ENCODE results near the gene LINC00237.

The LINC00237 gene

GRCh38 chr20:21141825-21142224 is 35.7 kb upstream of the LINC00237 start:
- no peaks in the 10 kb centered on the region; a peak in 1 of 22 replicates for H4K20me1 ChIP-seq
- H3K9ac ChIP-seq = no peak overlapping the region
- H3K36me3 ChIP-seq = peaks cover 5 to 39% (median 20%) of the 10 kb centered on the region in 11 experiments; a peak in 15 of 22 replicates
- H3K27ac ChIP-seq = no peak overlapping the region
- no peak overlapping the region for H3K4me3 ChIP-seq
- H3K27me3 ChIP-seq = no peaks in the 10 kb centered on the region
- no peak for TF ChIP-seq Cebpa-rat (IDR thresholded peaks at IDR 0.05)
- no peak overlapping the region for H3K4me2 ChIP-seq
- H3K4me1 ChIP-seq = no peaks in the 10 kb centered on the region
- no peaks in the 10 kb centered on the region for H3K9me3 ChIP-seq (replicated peaks in 1 of 11)

- Histone ChIP-seq H3K4me3 (no peak overlapping the region), H4K20me1 (no peaks in the 10 kb centered on the region; a peak in 1 of 22 replicates), H3K27me3 (no peaks in the 10 kb centered on the region), H3K27ac (no peak overlapping the region), H3K4me2 (no peak overlapping the region), H3K9me3 (replicated peaks in 1 of 11) (no peaks in the 10 kb centered on the region), H3K9ac (no peak overlapping the region), H3K36me3 (peaks cover 5 to 44% (median 21%) of the 10 kb centered on the region in 11 experiments; a peak in 15 of 22 replicates), H3K4me1 (no peaks in the 10 kb centered on the region)
- no peak for TF ChIP-seq Cebpa-rat (IDR thresholded peaks at IDR 0.05)
These were observed 33.9 kb upstream of the LINC00237 start for GRCh38 chr20:21139881-21140566.

GRCh38 chr20:21137078-21137477 is 30.9 kb upstream of the LINC00237 start:
- TF ChIP-seq Cebpa-rat (IDR thresholded peaks at IDR 0.05) = no peak
- Histone ChIP-seq H3K9me3 (replicated peaks in 1 of 11) (no peaks in the 10 kb centered on the region), H3K4me2 (no peak overlapping the region), H3K27ac (no peak overlapping the region), H3K4me3 (no peak overlapping the region), H3K9ac (no peak overlapping the region), H3K36me3 (peaks cover 12 to 68% (median 33%) of the 10 kb centered on the region in 11 experiments; a peak in 16 of 22 replicates), H3K27me3 (no peaks in the 10 kb centered on the region), H3K4me1 (no peaks in the 10 kb centered on the region), H4K20me1 (no peaks in the 10 kb centered on the region; a peak in 1 of 22 replicates)

- no peak for TF ChIP-seq Cebpa-rat (IDR thresholded peaks at IDR 0.05)
- Histone ChIP-seq H3K9me3 (replicated peaks in 1 of 11) (no peaks in the 10 kb centered on the region), H4K20me1 (no peaks in the 10 kb centered on the region; a peak in 1 of 22 replicates), H3K4me3 (no peak overlapping the region), H3K27me3 (no peaks in the 10 kb centered on the region), H3K36me3 (peaks cover 12 to 70% (median 39%) of the 10 kb centered on the region in 11 experiments; a peak in 17 of 22 replicates), H3K4me1 (no peaks in the 10 kb centered on the region), H3K4me2 (no peak overlapping the region), H3K27ac (no peak overlapping the region), H3K9ac (no peak overlapping the region)
These were observed 30.0 kb upstream of the LINC00237 start for GRCh38 chr20:21136015-21136732.

- Histone ChIP-seq H3K4me2 (no peak overlapping the region), H4K20me1 (no peaks in the 10 kb centered on the region; a peak in 1 of 22 replicates), H3K27ac (no peak overlapping the region), H3K4me3 (no peak overlapping the region), H3K9me3 (replicated peaks in 1 of 11) (no peaks in the 10 kb centered on the region), H3K36me3 (peaks cover 7 to 67% (median 42%) of the 10 kb centered on the region in 11 experiments; a peak in 18 of 22 replicates), H3K4me1 (no peaks in the 10 kb centered on the region), H3K27me3 (no peaks in the 10 kb centered on the region), H3K9ac (no peak overlapping the region)
- no peak for TF ChIP-seq Cebpa-rat (IDR thresholded peaks at IDR 0.05)
These were observed 28.8 kb upstream of the LINC00237 start for GRCh38 chr20:21134883-21135493.

GRCh38 chr20:21133917-21134622 is 27.9 kb upstream of the LINC00237 start:
- no peak overlapping the region for H3K4me2 ChIP-seq
- H3K27ac ChIP-seq = no peak overlapping the region
- TF ChIP-seq Cebpa-rat (IDR thresholded peaks at IDR 0.05) = no peak
- H3K27me3 ChIP-seq = no peaks in the 10 kb centered on the region
- H3K36me3 ChIP-seq = peaks cover 4 to 61% (median 39%) of the 10 kb centered on the region in 11 experiments; a peak in 17 of 22 replicates
- H3K9me3 ChIP-seq (replicated peaks in 1 of 11) = no peaks in the 10 kb centered on the region
- H3K4me3 ChIP-seq = no peak overlapping the region
- no peak overlapping the region for H3K9ac ChIP-seq
- H4K20me1 ChIP-seq = no peaks in the 10 kb centered on the region
- H3K4me1 ChIP-seq = no peaks in the 10 kb centered on the region

GRCh38 chr20:21133404-21133803 is 27.2 kb upstream of the LINC00237 start:
- peaks cover 4 to 55% (median 38%) of the 10 kb centered on the region in 11 experiments; a peak in 17 of 22 replicates for H3K36me3 ChIP-seq

GRCh38 chr20:21129861-21130260 is 23.7 kb upstream of the LINC00237 start:
- H3K4me3 ChIP-seq = no peak overlapping the region
- no peak overlapping the region for H3K9ac ChIP-seq
- H4K20me1 ChIP-seq = no peaks in the 10 kb centered on the region
- TF ChIP-seq Cebpa-rat (IDR thresholded peaks at IDR 0.05) = no peak
- peaks cover 10 to 19% (median 16%) of the 10 kb centered on the region in 10 experiments; a peak in 19 of 20 replicates for H3K4me1 ChIP-seq
- H3K27ac ChIP-seq = no peak overlapping the region
- peaks cover 0 to 32% (median 21%) of the 10 kb centered on the region in 11 experiments; a peak in 14 of 22 replicates for H3K36me3 ChIP-seq
- H3K27me3 ChIP-seq = no peaks in the 10 kb centered on the region
- no peaks in the 10 kb centered on the region for H3K9me3 ChIP-seq (replicated peaks in 1 of 11)
- H3K4me2 ChIP-seq = no peak overlapping the region

More at GRCh38 chr20:21133404-21133803, 27.2 kb upstream of the LINC00237 start:
- Histone ChIP-seq H3K27me3 (no peaks in the 10 kb centered on the region), H3K4me1 (no peaks in the 10 kb centered on the region), H4K20me1 (no peaks in the 10 kb centered on the region), H3K4me2 (no peak overlapping the region), H3K9ac (no peak overlapping the region), H3K4me3 (no peak overlapping the region), H3K27ac (no peak overlapping the region), H3K9me3 (replicated peaks in 1 of 11) (no peaks in the 10 kb centered on the region)
- no peak for TF ChIP-seq Cebpa-rat (IDR thresholded peaks at IDR 0.05)

Measured in BLaER1 treated with 17β-estradiol and CSF1 and Interleukin-3, amounts not matched to agents 10 nM and 100 nM (cell line).